ENCODE data around the gene KDM2B. TPM values are rescaled to one million over a fixed set of nuclear protein-coding genes. Genes with fewer than 3 reads are reported as not detected.
"Not testable (repeated sequence)": the region's sequence is repeated elsewhere in the genome, so short reads cannot be mapped to it uniquely, and the experiment has no call there.

The KDM2B gene
- total RNA-seq, 1 donor from 2014 or later, result 15.8 TPM

DNA sequence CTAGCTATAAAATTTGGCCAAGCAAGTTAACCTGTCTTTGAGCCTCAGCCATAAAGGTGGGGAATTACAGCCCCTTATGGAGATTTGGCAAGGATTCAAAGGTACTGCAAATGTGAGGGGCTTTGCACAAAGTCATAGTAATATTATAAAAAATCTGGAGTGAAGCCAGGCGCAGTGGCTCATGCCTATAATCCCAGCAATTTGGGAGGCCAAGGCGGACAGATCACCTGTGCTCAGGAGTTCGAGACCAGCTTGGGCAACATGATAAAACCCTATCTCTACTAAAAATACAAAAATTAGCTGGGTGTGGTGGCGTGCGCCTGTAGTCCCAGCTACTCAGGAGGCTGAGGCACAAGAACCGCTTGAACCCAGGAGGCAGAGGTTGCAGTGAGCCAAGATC lies 4.1 kb upstream of the KDM2B start:
- not testable (repeated sequence) for DNase-seq (ENCODE audit: low read depth)

DNA sequence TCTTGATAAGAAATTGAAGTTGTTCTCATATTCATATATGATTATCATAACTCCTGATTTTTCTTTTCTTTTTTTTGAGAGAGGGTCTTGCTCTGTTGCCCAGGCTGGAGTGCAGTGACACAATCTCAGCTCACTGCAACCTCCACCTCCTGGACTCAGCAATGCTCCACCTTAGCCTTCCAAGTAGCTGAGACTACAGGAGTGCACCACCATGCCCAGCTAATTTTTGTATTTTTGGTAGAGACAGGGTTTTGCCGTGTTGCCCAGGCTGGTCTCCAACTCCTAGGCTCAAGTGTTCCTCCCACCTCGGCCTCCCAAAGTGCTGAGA lies 2.5 kb upstream of the KDM2B start:
- DNase-seq (ENCODE audit: low read depth), result not testable (repeated sequence)

DNA sequence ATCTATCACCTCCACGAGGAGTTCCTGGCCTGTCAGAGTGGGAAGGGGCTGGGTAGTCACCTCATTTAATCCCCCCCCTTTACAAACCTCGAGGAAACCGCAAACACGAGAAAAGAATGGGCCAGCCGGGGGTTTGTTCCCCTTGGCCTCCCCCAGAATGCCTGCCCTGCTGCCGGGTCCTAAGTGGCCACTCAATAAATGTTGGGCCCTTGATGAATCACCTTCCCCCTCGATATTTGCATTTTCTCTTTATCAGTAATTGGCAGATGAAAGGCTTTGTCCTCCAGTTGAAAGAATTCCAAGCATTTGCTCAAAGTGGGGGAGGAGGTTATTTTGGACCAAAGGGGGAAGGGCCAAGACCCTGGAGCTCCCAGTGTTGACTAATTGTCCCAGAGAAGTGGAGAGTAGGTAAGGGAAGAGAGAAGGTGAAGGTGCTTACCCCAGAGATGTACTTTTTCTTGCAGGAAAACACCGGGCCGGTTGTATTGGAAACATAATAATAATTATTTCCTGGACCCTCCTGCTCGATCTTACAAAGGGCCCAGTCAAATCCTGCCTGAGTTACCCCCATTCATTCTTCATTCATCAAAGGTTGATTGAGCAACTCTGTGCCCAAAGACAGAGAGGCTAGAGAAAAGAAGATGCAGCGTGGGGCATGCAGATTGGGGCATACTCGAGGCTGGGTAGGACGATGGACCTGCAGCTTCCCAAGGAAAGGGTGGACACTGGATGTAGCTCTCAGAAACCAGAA lies 1.9 kb upstream of the KDM2B start:
- peak; percentile 59 for DNase-seq (ENCODE audit: low read depth)

DNA sequence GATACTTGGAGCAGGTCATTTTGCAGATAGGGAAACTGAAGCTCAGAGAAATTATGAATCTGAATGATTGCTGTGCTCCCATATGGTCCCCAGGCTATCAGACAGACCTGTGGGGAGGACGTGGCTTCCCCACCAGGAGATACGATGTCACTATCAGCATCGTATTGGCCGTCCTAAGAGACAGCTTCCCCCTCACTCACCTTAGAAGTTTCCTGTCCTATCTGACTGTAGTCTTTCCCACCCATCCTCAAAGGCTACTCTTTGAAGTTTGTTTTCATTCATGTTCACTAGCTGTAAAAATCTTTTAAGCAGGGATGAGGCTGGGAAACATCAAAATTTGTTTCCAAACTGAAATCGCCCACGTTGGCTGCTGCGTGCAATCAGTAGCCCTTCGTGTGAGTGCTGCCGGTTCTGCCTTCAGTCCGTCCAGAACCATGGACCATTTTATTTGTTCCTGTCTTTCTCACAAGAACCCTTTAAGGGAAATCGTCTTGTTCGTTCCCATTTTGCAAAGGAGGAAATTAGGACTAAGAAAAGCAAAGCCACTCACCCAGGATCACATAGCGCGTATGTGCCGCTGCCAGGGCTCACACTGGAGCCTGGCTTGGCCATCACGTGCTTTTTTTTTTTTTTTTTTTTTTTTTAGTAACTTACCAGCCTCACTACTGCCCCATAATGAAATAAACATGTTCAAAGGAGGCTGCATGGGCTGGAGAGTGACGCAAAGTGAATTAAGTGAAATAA lies 1.0 kb upstream of the KDM2B start:
- DNase-seq (ENCODE audit: low read depth), result peak; percentile 36

DNA sequence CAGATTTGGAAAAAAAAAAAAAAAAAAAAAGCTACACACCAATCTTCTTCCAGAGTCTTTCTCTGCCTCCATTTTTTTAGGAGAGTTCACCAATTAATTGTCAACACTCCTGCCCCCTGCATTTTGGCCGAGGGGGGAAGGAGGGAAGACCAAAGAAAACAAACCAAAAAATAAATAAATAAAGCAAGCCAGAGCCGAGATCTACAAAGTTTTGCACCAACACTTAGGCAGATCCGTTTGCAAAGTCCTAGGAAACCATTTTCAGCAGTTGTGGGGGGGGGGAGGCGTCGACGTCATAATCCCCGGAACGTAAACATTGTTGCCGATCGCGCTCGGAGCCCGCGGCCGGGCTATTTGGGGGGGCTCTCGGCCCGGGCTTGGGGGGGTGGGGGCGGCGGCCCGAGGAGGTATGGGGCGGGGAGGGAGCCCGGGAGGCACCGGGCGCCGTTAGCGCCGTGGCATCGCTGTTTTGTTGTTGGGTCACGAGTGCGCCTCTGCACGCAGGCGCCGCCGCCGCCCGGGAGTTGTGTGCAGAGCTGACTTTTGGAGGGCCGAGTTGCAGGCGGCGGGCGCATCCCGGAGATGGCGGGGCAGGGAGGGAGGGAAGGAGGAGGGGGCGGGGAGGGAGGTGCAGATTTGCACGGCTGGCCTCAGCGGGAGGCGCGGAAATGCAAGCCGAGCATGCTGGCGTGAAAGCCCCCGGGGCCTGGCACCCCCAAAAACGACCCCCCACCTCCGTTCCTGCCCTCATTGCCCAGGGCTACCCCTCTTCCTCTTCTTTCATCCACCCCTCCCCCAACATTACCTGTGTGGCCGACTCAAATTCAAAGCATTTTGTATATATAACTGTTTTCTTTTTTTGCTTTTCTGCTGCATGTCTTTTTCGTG lies 598 bp downstream of the KDM2B start:
- DNase-seq (ENCODE audit: low read depth), result no peak

DNA sequence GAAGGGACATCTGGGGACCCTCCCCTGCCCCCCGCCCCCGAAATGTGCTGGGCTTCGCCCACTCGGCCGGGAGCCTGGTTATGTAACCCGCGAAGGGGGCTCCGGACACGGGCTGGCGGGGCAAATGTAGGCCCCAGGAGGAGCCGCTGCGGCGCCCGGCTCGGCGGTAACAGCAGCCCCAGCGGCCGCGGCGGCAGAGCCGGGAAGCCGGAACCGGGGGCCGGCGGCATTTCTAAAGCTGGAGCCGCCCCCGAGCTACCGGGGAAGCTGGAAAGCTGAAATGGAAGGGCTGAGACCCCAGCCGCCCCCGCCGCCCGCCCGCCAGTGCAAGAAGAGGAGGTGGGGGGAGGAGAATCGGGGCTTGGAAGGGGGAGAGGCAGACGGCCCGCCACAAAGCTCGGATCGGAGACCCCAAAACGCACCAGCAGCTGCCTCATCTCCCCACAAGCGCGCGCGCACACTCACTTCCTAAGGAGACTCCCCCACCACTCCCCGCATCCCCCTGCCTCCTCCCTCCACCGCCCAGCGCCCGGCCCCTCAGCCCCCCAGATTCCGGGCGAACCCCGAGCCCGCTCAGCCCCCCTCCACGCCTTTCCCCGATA lies 1.5 kb downstream of the KDM2B start:
- no peak for DNase-seq (ENCODE audit: low read depth)

DNA sequence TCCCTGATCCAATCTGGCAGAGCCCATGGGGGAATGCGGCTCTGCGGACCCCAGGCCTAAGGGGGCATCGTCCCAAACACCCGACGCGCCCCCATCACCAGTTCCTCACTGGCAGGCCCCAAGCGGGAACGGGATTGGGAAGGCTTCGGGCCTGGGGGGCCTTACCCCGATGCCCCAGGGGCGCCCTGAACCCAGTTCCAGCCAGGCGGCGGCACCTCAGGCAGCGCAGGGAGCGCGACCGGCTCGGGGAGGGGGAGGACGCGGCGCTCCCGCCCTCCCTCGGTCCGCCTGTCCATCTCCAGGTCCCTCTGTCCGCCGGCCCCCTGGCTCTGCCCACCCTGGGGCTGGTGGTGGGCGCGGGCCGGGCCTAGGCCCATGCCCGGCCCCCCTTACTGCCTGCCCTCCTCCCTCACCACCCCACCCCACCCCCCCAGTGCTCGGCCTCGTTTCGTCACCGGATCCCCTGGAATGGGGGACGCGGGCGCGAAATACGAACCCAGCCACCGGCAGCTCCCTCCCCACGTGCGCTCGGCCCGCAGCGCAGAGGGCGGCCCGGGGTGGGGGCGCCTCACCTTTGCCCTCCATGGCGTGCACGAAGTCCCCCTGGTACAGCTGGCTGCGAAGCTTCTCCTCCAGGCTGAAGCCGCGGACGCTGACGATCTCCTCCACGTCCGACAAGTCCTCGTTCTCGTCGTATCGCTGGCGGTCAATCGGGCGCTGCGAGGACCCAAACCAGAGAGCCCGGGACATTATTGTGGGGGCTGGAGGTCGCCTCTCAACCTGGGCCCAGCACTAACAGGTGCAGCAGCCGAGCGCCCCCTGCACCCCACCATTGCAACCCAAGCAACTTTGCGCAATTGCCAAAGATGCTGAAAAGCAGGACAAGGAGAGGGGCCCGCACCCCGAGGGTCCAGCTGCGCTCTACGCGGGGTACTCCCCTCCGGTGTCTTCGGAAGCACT lies 2.3 kb downstream of the KDM2B start:
- no peak for DNase-seq (ENCODE audit: low read depth)

DNA sequence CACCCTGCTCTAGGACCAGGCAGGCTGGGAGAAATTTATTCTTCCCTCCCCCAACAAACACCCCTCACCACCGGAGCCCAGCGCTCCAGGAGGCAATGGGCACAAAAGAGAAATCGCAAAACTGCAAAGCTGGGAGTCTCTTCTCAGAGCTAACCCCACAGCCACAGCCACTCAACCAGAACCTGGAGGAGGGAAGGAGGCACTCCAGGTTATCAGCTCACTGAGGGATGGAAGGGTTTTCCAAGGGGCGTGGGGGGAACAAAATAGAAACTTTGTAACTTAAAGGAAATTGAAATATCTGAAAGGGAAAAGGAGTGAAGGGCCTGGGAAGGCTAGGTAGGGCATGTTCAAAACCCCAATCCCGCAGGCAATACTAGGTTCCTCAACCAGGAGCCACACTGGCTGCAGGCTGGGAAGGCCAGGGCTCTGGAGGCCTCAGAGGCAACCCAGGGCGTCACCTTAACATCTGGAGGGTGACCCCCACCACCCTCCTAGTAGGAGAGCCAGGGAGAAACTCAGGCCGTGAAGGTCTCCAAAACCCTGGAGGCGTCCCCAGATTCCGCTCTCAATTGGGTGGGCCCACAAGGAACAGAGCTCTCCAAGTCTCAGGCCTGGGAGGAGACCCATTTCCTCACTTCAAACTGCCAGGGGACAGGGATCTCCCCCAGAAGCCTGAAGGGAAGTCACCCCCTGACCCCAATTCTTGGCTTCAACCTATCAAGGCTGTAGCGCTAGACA lies 3.2 kb downstream of the KDM2B start:
- DNase-seq (ENCODE audit: low read depth), result no peak

DNA sequence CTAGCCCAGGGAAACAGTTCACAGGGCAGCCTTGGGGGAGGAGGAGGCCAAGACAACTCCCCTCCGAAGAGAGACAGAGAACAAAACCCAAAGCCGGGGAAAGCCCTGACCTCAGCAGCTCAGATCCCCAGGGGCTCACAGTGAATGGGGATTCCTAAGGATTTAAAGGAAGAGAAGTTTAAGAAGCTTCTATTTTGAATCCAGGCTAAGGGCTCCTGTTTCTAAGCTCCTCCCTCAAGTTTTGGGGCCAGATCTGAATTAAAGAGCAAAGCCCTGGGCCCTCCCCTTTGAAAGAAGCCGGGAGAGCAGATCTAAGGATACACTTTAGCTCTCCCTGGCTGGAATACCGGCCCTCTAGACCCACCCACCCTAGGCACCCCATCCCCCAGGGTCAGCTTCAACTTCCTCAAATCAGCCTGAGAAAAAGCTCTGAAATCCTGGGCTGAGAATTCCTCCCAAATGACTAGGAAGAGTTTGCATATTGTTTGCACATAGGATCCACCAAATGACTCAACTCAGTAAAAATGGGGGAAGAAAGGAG lies 3.9 kb downstream of the KDM2B start:
- DNase-seq (ENCODE audit: low read depth), result peak; percentile 83

DNA sequence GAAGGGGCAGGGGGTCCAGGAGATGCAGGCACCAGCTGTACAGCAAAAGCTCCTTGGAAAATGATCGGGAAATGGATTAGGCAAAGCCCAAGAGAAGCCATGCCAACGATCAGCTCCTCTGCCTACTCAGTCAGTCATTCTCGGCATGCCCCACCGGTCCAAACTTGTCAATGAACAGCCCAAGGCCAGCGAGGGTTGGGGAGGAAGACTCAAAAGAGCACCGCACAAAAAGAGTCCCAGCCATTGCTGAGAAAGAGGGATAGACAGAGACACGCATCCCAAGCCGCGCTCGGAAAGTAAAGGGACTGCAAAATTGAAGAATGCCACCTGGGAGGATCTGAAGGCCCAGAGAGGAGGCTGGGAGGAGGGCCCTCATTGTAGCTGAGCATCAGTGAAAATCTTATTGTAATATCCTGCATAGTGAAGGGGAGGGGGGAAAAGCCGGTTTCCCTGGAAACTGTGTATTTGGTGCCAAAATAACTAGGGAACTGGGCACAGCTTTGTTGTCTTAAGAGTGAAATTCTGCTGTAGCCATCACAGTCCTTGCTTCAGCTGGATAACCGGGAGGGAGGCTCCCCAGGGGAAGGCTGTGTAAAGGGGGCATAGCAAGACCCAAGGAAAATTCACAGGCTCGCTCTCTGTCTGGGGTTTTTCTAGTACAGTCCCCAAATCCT lies 4.7 kb downstream of the KDM2B start:
- no peak for DNase-seq (ENCODE audit: low read depth)

DNA sequence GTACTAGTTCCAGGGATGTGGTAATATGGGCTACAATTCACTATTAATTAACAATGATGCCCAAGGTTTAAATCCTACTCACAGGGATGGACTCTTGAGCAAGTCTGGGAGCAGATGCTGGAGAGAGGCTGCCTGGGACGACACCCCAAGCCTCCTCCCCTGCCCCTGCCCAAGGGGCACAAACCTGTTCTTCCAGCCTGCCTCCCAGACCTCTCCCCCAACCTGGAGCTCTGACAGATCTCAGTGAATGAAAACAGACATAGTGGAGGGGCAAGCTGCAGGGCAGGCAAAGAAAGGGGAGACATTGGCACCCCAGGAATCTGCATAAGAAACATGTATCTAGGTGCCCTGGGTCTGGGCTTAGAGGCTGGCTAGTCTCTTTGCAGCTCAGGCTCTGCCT lies 5.8 kb downstream of the KDM2B start:
- DNase-seq (ENCODE audit: low read depth), result no peak

DNA sequence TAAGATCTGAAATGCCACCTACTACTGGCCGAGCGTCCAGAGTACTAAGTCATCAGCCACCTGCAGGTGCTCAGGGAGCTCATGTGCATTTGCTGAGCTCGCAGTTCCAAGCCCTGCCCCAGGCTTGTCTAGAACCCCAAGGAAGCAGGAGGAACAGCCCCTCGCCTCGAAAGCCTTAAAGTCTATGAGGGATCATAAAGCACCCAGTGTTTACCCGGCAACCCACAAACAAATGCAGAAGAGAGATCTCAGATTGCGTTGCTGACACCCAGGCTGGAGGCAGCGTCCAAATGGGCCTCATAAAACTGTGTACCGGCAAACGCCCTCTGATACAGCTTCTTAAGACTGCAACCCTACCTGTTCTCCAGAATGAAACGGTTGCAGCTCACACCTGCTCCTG lies 6.8 kb downstream of the KDM2B start:
- no peak for DNase-seq (ENCODE audit: low read depth)

DNA sequence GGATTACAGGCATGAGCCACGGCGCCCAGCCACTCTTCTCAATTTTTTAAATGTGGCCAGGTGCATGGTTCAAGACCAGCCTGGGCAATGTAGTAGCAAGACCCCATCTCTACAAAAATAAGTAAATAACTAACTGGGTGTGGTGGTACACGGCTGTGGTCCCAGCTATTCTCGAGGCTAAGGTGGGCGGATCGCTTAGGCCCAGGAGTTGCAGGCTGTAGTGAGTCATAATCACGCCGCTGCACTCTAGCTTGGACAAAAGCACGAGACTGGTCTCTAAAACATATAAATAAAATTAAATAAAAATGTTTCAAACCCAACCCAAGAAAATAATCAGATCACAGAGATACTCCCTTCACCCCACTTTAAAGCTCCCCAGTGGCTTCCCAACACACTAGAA lies 8.9 kb downstream of the KDM2B start:
- no peak for DNase-seq (ENCODE audit: low read depth)

DNA sequence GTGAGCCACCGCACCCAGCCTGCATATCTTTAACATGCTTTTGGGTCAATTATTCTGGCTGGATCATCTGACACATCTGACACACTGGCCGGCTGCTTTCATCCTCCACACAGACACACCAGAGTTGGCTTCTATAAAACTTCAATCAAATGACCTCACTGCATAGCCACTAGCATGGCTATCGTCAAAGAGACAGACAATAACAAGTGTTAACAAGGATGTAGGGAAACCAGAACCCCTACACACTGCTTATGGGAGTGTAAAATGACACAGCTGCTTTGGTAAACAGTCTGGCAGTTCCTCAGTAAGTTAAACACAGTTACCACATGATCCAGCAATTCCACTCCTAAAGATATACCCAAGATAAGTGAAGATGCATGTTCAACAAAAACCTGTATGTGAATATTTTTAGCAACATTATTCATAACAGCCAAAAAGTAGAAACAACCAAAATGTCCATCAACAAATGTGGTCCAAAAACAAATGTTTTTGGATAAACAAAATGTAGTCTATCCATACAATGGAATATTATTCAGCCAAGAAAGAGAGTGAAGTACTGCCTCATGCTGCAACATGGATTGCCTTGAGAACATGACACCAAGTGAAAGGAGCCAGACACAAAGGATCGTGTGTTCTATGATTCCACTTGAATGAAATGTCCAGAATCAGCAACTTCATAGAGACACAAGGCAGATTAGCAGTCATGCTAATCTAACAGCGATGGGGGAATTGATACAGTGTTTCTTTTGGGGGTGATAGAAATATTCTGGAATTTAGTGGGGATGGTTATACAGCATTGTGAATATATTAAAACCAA lies 10.1 kb downstream of the KDM2B start:
- no peak for DNase-seq (ENCODE audit: low read depth)

DNA sequence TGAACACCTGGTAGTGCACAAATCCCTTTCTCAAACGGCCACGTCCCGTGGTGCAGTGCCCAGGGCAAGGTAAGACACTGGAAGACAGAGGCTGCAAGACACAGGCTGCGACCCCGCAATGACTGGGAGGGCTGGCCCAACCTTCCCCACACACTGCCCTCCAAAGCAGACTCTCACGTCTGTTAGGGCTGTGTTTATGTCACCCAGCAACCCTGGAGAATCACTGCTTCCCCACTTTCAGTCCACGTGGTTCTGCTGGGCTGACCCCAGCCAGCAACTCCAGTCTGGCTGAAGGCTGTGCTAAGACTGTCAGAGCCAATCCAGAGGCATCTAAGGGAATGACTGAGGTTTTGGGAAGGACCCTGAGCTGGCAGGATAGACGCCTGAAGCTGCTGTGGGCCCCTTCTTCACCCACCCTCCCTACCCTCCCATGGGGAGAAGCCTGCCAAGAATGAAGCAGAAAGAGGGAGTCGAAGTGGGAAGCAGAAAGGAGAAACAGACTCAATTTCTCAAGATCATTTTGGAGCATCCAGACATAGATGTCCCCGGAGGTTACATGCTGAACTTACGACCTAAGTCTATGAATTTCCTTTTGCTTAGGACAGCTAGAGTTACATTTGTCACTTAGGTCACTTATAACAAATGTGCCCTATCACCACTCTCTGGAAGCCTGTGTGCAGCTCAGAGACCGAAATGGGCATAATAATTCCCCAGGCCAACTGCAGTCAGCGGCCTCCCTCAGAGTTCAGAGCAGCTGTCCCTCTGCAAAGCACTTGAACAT lies 11.7 kb downstream of the KDM2B start:
- DNase-seq (ENCODE audit: low read depth), result no peak

DNA sequence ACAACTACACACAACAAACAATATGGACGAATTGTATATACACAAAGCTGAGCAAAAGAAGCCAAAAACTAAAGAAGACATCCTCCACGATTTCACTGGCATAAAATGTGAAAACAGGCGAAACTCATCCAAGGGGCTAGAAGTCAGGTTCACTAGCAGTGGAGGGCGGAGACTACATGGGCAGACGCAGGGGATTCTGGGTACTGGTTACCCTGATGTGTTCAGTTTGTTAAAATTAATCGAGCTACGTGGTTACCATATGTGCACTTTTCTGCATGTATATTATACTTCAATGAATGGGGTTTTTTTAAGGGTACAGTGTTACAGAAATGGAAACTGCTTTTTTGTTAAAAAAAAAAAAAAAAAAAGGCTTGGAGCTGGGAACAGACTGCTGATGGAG lies 12.3 kb downstream of the KDM2B start:
- no peak for DNase-seq (ENCODE audit: low read depth)

DNA sequence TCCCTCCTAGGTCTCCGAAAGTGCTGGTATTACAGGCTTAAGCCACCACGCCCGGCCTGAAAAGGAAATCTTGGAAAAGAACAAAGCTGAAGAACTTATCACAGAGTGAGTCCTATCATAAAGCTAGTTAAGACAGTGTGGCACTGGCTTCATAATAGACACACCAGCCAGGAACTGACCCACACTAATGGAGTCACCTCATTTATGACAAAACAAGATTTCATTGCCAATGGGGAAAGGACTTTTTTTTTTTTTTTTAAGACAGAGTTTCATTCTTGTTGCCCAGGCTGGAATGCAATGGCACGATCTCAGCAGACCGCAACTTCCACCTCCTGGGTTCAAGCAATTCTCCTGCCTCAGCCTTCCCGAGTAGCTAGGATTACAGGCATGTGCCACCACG lies 15.7 kb downstream of the KDM2B start:
- no peak for DNase-seq (ENCODE audit: low read depth)

DNA sequence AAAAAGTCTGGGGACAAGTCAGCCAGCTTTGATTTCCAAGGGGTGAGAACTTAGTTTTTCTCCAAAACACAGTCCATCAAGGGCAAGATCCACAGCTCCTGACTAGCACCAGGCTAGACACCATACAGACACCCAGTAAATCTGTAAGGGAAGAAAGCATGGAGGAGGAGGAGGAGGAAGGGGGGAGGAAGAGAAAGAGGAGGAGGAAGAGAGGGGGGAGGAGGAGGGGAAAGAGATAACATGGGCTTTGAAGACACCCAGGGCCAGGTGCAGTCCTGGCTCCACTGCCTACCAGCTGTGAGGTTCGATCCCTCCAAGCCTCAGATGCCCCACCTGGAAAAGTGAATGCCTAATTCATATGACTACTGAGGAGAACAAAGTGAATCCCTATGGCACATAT lies 18.3 kb downstream of the KDM2B start:
- DNase-seq (ENCODE audit: low read depth), result no peak
